GM06990 (cell line): ENCODE measurements around the gene IGF2BP1.

Source experiments
- DNase-seq: peaks from one replicate; pipeline ENCODE4 v3.0.0-alpha.2; 2011; ENCODE audit not compliant: insufficient read length; ENCODE audit errors: extremely low read depth
- H3K27me3 ChIP-seq: replicated peaks from 2 replicates; pipeline ENCODE4 v1.6.0; 2011; ENCODE audit warnings: low read length; ENCODE audit not compliant: control insufficient read depth, insufficient read depth
- H3K36me3 ChIP-seq: 2 replicates; pipeline ENCODE4 v1.5.1; 2011; ENCODE audit warnings: low read length; ENCODE audit not compliant: control insufficient read depth, insufficient read depth
- H3K4me3 ChIP-seq: replicated peaks from 2 replicates; pipeline ENCODE4 v1.5.1; 2011; ENCODE audit warnings: low read depth, mild to moderate bottlenecking, control low read depth, low read length
- TF ChIP-seq, protein P1 (sequence below): IDR thresholded peaks from 2 replicates; pipeline ENCODE4 v1.5.1; 2011; ENCODE audit warnings: low read length, control low read depth, mild to moderate bottlenecking, inconsistent platforms; ENCODE audit not compliant: insufficient read depth, poor library complexity, severe bottlenecking

The IGF2BP1 gene

DNA sequence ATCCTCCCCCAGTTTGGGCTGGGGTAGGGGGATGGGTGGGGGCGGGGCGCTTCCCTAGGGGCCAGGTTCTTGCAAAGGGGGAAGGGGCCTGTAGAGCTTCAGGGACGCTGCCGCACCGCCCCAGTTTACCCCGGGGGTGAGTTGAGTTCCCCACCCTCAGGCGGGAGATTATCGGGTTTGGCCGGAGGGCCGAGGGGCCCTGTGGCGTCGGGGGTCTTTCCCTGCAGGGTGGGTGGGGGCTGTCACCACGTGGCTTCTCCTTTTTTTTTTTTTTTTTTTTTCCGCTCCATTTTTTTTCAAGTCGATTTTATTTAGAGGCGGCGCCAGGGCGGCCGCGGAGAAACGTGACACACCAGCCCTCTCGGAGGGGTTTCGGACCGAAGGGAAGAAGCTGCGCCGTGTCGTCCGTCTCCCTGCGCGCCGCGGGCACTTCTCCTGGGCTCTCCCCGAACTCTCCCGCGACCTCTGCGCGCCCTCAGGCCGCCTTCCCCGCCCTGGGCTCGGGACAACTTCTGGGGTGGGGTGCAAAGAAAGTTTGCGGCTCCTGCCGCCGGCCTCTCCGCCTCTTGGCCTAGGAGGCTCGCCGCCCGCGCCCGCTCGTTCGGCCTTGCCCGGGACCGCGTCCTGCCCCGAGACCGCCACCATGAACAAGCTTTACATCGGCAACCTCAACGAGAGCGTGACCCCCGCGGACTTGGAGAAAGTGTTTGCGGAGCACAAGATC, at the start of gene IGF2BP1:
Gene IGF2BP1, plus strand, starts transcription at position 283 of the 724 bp plus-strand sequence. Its CDS starts 361 bp downstream, at position 644.
- TF ChIP-seq, protein P1, sequence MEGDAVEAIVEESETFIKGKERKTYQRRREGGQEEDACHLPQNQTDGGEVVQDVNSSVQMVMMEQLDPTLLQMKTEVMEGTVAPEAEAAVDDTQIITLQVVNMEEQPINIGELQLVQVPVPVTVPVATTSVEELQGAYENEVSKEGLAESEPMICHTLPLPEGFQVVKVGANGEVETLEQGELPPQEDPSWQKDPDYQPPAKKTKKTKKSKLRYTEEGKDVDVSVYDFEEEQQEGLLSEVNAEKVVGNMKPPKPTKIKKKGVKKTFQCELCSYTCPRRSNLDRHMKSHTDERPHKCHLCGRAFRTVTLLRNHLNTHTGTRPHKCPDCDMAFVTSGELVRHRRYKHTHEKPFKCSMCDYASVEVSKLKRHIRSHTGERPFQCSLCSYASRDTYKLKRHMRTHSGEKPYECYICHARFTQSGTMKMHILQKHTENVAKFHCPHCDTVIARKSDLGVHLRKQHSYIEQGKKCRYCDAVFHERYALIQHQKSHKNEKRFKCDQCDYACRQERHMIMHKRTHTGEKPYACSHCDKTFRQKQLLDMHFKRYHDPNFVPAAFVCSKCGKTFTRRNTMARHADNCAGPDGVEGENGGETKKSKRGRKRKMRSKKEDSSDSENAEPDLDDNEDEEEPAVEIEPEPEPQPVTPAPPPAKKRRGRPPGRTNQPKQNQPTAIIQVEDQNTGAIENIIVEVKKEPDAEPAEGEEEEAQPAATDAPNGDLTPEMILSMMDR, result no peak
- Histone ChIP-seq H3K27me3 (peaks cover 5% of the 10 kb centered on the region; the same call in 1 of the 2 replicates), H3K36me3 (no peaks in the 10 kb centered on the region), H3K4me3 (peak within 1 kb of the TSS; percentile 68)
- no peak for DNase-seq

DNA sequence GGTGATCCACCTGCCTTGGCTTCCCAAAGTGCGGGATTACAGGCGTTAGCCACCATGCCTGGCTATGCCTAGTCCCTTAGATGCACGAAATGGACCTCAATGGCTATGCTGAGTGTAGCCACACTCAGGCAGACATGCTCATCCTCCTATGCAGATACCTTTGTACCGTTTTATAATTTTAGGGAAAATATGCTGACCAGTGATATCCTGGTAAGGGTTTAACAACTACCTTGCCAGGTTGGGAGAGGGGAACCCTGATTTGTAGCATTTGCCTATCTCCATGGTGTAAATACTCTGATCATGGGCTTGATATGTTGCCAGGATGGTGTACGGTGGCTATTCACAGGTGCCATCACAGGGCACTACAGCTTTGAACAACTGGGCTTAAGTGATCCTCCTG, 45.6 kb upstream of the IGF2BP1 start:
- DNase-seq, result no peak
- H3K27me3 ChIP-seq, result no peaks in the 10 kb centered on the region
- H3K36me3 ChIP-seq, result no peaks in the 10 kb centered on the region
- TF ChIP-seq, protein P1, result no peak
- H3K4me3 ChIP-seq, result no peak overlapping the region

DNA sequence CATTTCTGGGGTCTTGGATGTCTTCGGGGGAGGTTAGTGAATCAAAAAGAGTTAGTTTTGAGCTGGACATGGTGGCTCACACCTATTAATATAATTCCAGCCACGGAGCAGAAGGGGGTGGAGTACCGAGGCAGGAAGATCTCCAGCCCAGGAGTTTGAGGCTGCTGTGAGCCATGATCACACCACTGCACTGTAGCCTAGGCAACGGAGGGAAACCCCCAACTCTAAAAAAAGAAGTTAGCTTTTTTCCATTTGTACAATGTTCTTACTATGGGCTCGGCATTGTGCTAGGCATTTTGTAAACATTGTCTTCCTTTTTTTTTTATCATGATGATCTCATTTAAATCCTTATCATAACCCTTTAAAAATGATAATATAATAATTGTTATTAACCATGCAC, 44.3 kb upstream of the IGF2BP1 start:
- TF ChIP-seq, protein P1, result no peak
- no peak for DNase-seq
- H3K4me3 ChIP-seq, result no peak overlapping the region

DNA sequence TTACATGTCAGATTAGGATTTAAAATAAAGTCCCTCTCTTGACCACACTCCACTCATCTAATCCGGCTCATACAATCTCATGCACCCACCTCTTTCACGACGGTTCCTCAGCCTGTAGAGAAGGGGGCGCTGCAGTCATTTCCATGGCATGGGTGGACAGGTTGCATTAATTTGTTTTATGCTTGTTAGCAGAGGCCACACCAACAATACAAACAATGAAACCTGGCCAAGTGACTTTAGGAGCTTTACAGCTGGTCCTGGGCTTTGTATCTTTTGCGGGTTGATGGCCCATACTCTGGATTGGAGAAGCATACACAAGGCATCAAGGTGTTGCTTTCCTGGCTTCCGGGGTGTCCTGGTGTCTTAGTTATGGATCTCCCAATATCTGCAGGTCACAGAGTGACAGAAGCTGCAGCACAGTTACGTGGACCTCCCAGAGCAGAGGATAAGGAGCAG, 42.9 kb upstream of the IGF2BP1 start:
- Histone ChIP-seq H3K36me3 (no peaks in the 10 kb centered on the region), H3K4me3 (no peak overlapping the region), H3K27me3 (no peaks in the 10 kb centered on the region)
- DNase-seq, result no peak
- TF ChIP-seq, protein P1, result peak; percentile 39

More for the DNA sequence above, 44.3 kb upstream of the IGF2BP1 start:
- Histone ChIP-seq H3K27me3 (no peaks in the 10 kb centered on the region), H3K36me3 (no peaks in the 10 kb centered on the region)

DNA sequence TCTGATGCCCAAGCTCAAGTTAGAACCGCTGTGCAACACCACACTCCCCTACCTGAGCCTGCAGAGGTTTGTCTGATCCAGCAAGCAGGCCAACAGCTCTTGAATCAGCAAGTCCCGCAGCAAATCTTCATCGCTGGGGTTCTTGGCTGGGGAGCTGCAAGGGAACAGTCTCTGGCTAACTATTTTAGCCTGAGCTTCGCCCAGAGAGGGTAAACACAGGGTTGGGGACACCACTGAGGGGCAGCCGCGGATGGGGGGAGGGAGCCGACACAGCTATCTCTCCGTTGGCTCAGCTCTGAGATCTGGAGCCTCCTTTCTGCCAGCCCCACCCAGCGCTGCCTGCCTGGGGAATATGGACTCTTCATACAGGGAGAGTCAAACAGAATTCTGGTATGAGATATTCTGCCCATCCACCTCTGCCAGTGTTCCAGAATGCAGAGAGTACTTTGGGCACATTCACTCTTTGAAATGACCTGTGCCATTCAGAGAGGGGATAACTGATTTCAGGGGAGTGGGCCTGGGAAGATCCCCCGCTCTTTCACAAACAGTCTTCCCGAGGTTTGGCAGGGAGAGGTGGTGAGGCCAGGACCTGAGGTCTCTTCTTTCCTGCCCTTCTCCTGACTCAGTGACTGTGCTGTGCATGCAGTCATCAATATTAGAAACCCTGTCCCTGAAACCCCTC, 36.2 kb upstream of the IGF2BP1 start:
- peaks cover 1% of the 10 kb centered on the region for H3K27me3 ChIP-seq
- no peaks in the 10 kb centered on the region for H3K36me3 ChIP-seq
- DNase-seq, result no peak
- TF ChIP-seq, protein P1, result no peak
- H3K4me3 ChIP-seq, result no peak overlapping the region
